BJ (cell line): ENCODE results near the gene CGB2. TPM values are rescaled to one million over a fixed set of nuclear protein-coding genes. Genes with fewer than 3 reads are reported as not detected.

Experiments
- CTCF ChIA-PET: fragments of 350-600 bp; formaldehyde crosslinking; extraction: SDS; loops from one replicate; lab custom pipeline; 2021; ENCODE audit warnings: antibody characterized with exemption, inconsistent platforms; lab: Yijun Ruan, JAX
- POLR2A ChIA-PET: fragments of 300-600 bp; sonication (Branson Sonifier 250); formaldehyde crosslinking; extraction: SDS; loops from one replicate; lab custom pipeline; 2021; ENCODE audit warnings: antibody characterized with exemption; lab: Charles Lee
- DNase-seq: peaks from one replicate; pipeline ENCODE4 v3.0.0-alpha.2; 2011; ENCODE audit warnings: low read depth
- H3K27me3 ChIP-seq: 2 replicates; pipeline ENCODE4 v1.6.0; 2011; ENCODE audit warnings: low read length; ENCODE audit not compliant: control insufficient read depth, insufficient read depth
- H3K36me3 ChIP-seq: 2 replicates; pipeline ENCODE4 v1.5.1; 2011; ENCODE audit warnings: low read length; ENCODE audit not compliant: control insufficient read depth, insufficient read depth
- H3K4me3 ChIP-seq: 2 replicates; pipeline ENCODE4 v1.5.1; 2011; ENCODE audit warnings: low read depth, mild to moderate bottlenecking, control low read depth, low read length
- CTCF ChIP-seq: IDR thresholded peaks from 2 replicates; pipeline ENCODE4 v1.5.1; 2011; ENCODE audit warnings: low read depth, mild to moderate bottlenecking, control low read depth, inconsistent platforms, low read length, moderate library complexity; ENCODE audit not compliant: insufficient read depth
- polyA plus RNA-seq: library from polyadenylated mRNA; depleted of rRNA; stranded (reverse); fragments of >200 nt; gene quantifications from 2 replicates; pipeline ENCODE4 v1.2.3, GENCODE V29; 2011

Gene CGB2
- polyA plus RNA-seq, 1 experiment = not detected

GRCh38 chr19:49065905-49066512 is 34.3 kb downstream of the CGB2 start:
- no peak for TF ChIP-seq CTCF
- CTCF ChIA-PET = no interaction called here
- peaks cover 17% of the 10 kb centered on the region for H3K27me3 ChIP-seq
- no peak overlapping the region for H3K4me3 ChIP-seq
- H3K36me3 ChIP-seq = no peaks in the 10 kb centered on the region
- DNase-seq = no peak
- POLR2A ChIA-PET = no interaction called here

- no peak overlapping the region for H3K4me3 ChIP-seq
- POLR2A ChIA-PET = no interaction called here
- H3K36me3 ChIP-seq = no peaks in the 10 kb centered on the region
- no peak for DNase-seq
- CTCF ChIA-PET = no interaction called here
- peaks cover 20% of the 10 kb centered on the region for H3K27me3 ChIP-seq
- no peak for TF ChIP-seq CTCF
These were observed 35.9 kb downstream of the CGB2 start for GRCh38 chr19:49067554-49067953.

DNA sequence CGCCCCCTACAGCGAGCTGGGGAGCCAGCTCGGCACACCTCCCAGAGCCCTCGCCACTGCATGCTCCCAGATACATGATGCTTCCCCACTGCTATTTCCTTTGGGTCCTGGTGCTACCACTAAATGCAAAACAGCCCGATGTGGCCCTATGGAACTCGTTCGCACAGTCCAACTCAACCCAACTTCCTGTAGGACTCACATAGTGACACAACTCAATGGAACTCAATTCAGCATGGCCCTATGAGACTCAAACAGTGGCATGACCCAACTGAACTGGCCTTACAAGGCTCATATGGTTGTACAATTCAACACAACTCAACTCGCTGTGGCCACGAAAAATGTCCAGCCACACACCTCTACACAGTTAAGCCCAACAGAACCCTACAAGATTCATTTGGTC is 37.3 kb downstream of the CGB2 start:
- no peak for DNase-seq
- CTCF ChIA-PET = interaction anchor here (0.8 to 1.7 kb wide), 3 partner anchors 69 to 156 kb away, joined by 3 to 5 read pairs (median 3); no protein-coding TSS in a partner anchor
- POLR2A ChIA-PET = no interaction called here
- H3K36me3 ChIP-seq = no peaks in the 10 kb centered on the region
- no peak for TF ChIP-seq CTCF
- peaks cover 28% of the 10 kb centered on the region for H3K27me3 ChIP-seq
- no peak overlapping the region for H3K4me3 ChIP-seq

DNA sequence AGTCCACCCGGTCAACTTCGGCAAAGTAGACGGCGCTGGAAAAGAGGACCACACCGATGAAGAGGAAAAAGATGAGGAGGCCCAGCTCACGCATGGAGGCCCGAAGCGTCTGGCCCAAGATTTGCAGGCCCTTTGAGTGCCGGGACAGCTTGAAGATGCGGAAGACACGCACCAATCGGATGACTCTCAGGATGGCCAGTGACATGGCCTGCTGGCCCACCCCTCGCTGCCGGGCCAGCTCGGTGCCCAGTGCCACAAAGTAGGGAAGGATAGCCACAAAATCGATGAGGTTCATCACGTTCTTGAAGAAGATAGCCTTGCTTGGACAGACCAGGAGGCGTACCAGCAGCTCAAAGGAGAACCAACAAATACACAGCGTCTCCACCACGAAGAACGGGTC is 38.7 kb downstream of the CGB2 start:
- TF ChIP-seq CTCF = no peak
- ChIA-PET POLR2A (no interaction called here), CTCF (interaction anchor here (0.8 to 1.8 kb wide), 4 partner anchors 14 to 143 kb away, joined by 3 to 4 read pairs (median 3); no protein-coding TSS in a partner anchor)
- peaks cover 25% of the 10 kb centered on the region for H3K27me3 ChIP-seq
- H3K4me3 ChIP-seq = no peak overlapping the region
- no peaks in the 10 kb centered on the region for H3K36me3 ChIP-seq
- no peak for DNase-seq

GRCh38 chr19:49071860-49072547 is 40.3 kb downstream of the CGB2 start:
- H3K27me3 ChIP-seq = peaks cover 12% of the 10 kb centered on the region
- H3K36me3 ChIP-seq = no peaks in the 10 kb centered on the region
- no peak overlapping the region for H3K4me3 ChIP-seq
- no peak for TF ChIP-seq CTCF
- ChIA-PET CTCF (interaction anchor here (1.8 kb wide), 1 partner anchor 127 kb away, joined by 4 read pairs; no protein-coding TSS in a partner anchor), POLR2A (no interaction called here)
- no peak for DNase-seq
